ENCODE measurements around the gene WDR27.

GRCh38 chr6:169719117-169719516 lies 17.3 kb upstream of the WDR27 start:
- TF ChIP-seq POLR2A (IDR thresholded peaks at IDR 0.05; ENCODE audit: low read length): no peak
- no peak for TF ChIP-seq CEBPB (IDR thresholded peaks at IDR 0.05)
- no peak for TF ChIP-seq CTCF (IDR thresholded peaks at IDR 0.05)
- TF ChIP-seq MYC (IDR thresholded peaks at IDR 0.05; ENCODE audit: borderline replicate concordance, low read length): no peak
- TF ChIP-seq ESRRA (IDR thresholded peaks at IDR 0.05; ENCODE audit: borderline replicate concordance, low read length): no peak
- TF ChIP-seq RAD21 (conservative IDR thresholded peaks at IDR 0.05 in 1 of 2, IDR thresholded peaks at IDR 0.05 in 1 of 2): no peak
- no peak for TF ChIP-seq RFX5 (IDR thresholded peaks at IDR 0.05)
- no peak for TF ChIP-seq BHLHE40 (IDR thresholded peaks at IDR 0.05; ENCODE audit: low read depth, low read length)
- TF ChIP-seq, protein P1, sequence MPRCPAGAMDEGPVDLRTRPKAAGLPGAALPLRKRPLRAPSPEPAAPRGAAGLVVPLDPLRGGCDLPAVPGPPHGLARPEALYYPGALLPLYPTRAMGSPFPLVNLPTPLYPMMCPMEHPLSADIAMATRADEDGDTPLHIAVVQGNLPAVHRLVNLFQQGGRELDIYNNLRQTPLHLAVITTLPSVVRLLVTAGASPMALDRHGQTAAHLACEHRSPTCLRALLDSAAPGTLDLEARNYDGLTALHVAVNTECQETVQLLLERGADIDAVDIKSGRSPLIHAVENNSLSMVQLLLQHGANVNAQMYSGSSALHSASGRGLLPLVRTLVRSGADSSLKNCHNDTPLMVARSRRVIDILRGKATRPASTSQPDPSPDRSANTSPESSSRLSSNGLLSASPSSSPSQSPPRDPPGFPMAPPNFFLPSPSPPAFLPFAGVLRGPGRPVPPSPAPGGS (IDR thresholded peaks at IDR 0.05): no peak
- no peak for TF ChIP-seq SMC3 (IDR thresholded peaks at IDR 0.05)
- TF ChIP-seq ZNF302 (CRISPR knock-in tag; IDR thresholded peaks at IDR 0.05): no peak
